Liver (tissue), 9 donors: ENCODE measurements around the gene CCDC33. TPM values are rescaled to one million over a fixed set of nuclear protein-coding genes. Genes with fewer than 3 reads are reported as not detected.

ENCODE experiments used
- DNase-seq: peaks from one replicate; pipeline ENCODE4 v3.0.0-alpha.2; 2017; ENCODE audit warnings: low spot score
- H3K27ac ChIP-seq, 2 donors: one replicate each; pipeline ENCODE4 v1.7.0; 2013; ENCODE audit warnings: inconsistent platforms in 2 of 2, low read length in 2 of 2, control low read depth in 1 of 2, low read depth in 1 of 2, mild to moderate bottlenecking in 1 of 2
- H3K27me3 ChIP-seq, 4 donors: one replicate each; pipeline versions ENCODE4 v1.6.1 to v1.7.0; 2013; ENCODE audit warnings: low read length in 3 of 4, inconsistent platforms in 1 of 4, mild to moderate bottlenecking in 1 of 4, moderate library complexity in 1 of 4; ENCODE audit not compliant: control insufficient read depth in 4 of 4, insufficient read depth in 4 of 4
- H3K36me3 ChIP-seq, 4 donors: one replicate each; pipeline versions ENCODE4 v1.6.1 to v1.7.0; 2013; ENCODE audit warnings: low read length in 3 of 4, mild to moderate bottlenecking in 3 of 4, low read depth in 1 of 4, moderate library complexity in 1 of 4; ENCODE audit not compliant: control insufficient read depth in 4 of 4, insufficient read depth in 3 of 4
- H3K4me1 ChIP-seq, 4 donors: one replicate each; pipeline versions ENCODE4 v1.6.1 to v1.7.0; 2013; ENCODE audit warnings: low read length in 3 of 4, mild to moderate bottlenecking in 3 of 4, moderate library complexity in 1 of 4; ENCODE audit not compliant: control insufficient read depth in 4 of 4, insufficient read depth in 4 of 4
- H3K4me3 ChIP-seq, 3 donors: one replicate each; pipeline versions ENCODE4 v1.6.1 to v1.7.0; 2013; ENCODE audit warnings: low read length in 3 of 3, control low read depth in 1 of 3, low read depth in 1 of 3, mild to moderate bottlenecking in 1 of 3
- H3K9ac ChIP-seq, 2 donors: one replicate each; pipeline ENCODE4 v1.7.0; 2013; ENCODE audit warnings: low read length in 2 of 2, mild to moderate bottlenecking in 2 of 2, moderate library complexity in 2 of 2, control low read depth in 1 of 2, low read depth in 1 of 2
- H3K9me3 ChIP-seq, 4 donors: one replicate each; pipeline versions ENCODE4 v1.6.1 to v1.7.0; 2013; ENCODE audit warnings: low read length in 3 of 4; ENCODE audit not compliant: control insufficient read depth in 4 of 4
- ATF3 ChIP-seq: IDR thresholded peaks from 2 replicates; pipeline ENCODE4 v1.6.1; 2016; ENCODE audit warnings: antibody characterized with exemption
- EGR1 ChIP-seq, 2 donors: IDR thresholded peaks; 2 replicates each; pipeline ENCODE4 v1.6.1; 2016 to 2018; ENCODE audit warnings: antibody characterized with exemption in 2 of 2, low read depth in 2 of 2
- FOXA1 ChIP-seq: IDR thresholded peaks from 2 replicates; pipeline ENCODE4 v1.6.1; 2016; ENCODE audit warnings: antibody characterized with exemption
- FOXA2 ChIP-seq: IDR thresholded peaks from 2 replicates; pipeline ENCODE4 v1.6.1; 2016; ENCODE audit warnings: antibody characterized with exemption
- GABPA ChIP-seq, 2 donors: IDR thresholded peaks in 1 of 2; conservative IDR thresholded peaks in 1 of 2; 2 replicates each; pipeline ENCODE4 v1.6.1; 2016; ENCODE audit warnings: antibody characterized with exemption in 2 of 2, mild to moderate bottlenecking in 1 of 2, moderate library complexity in 1 of 2
- HNF4A ChIP-seq, 2 donors: conservative IDR thresholded peaks; 2 replicates each; pipeline ENCODE4 v1.6.1; 2016; ENCODE audit warnings: antibody characterized with exemption in 2 of 2, mild to moderate bottlenecking in 2 of 2
- HNF4G ChIP-seq: IDR thresholded peaks from 2 replicates; pipeline ENCODE4 v1.6.1; 2016; ENCODE audit warnings: antibody characterized with exemption
- JUND ChIP-seq, 2 donors: IDR thresholded peaks; 2 replicates each; pipeline ENCODE4 v1.6.1; 2016; ENCODE audit warnings: antibody characterized with exemption in 2 of 2
- NR2F2 ChIP-seq: IDR thresholded peaks from 2 replicates; pipeline ENCODE4 v1.6.1; 2016; ENCODE audit warnings: antibody characterized with exemption
- RAD21 ChIP-seq, 2 donors: IDR thresholded peaks; 2 replicates each; pipeline ENCODE4 v1.6.1; 2016; ENCODE audit warnings: antibody characterized with exemption in 2 of 2, mild to moderate bottlenecking in 2 of 2
- REST ChIP-seq: IDR thresholded peaks from 2 replicates; pipeline ENCODE4 v1.6.1; 2016; ENCODE audit warnings: antibody characterized with exemption, mild to moderate bottlenecking
- RXRA ChIP-seq, 2 donors: IDR thresholded peaks; 2 replicates each; pipeline ENCODE4 v1.6.1; 2017 to 2018; ENCODE audit warnings: antibody characterized with exemption in 2 of 2, mild to moderate bottlenecking in 1 of 2
- SP1 ChIP-seq: IDR thresholded peaks from 2 replicates; pipeline ENCODE4 v1.6.1; 2018; ENCODE audit warnings: antibody characterized with exemption, mild to moderate bottlenecking
- TAF1 ChIP-seq: conservative IDR thresholded peaks from 2 replicates; pipeline ENCODE4 v1.6.1; 2016; ENCODE audit warnings: antibody characterized with exemption, mild to moderate bottlenecking
- YY1 ChIP-seq: IDR thresholded peaks from 2 replicates; pipeline ENCODE4 v1.6.1; 2016; ENCODE audit warnings: antibody characterized with exemption, mild to moderate bottlenecking
- ZBTB33 ChIP-seq: IDR thresholded peaks from 2 replicates; pipeline ENCODE4 v1.6.1; 2016; ENCODE audit warnings: antibody characterized with exemption
- WGBS: extraction: QIAGEN DNeasy Blood & Tissue Kit; methylation state at CpG from one replicate; pipeline ENCODE4 v1.1.7; 2013; 5-methylcytosine and 5-hydroxymethylcytosine counted together
- polyA plus RNA-seq, 2 donors: library from polyadenylated mRNA; stranded (reverse) in 1 of 2; unstranded in 1 of 2; fragments of 200-250 nt in 1 of 2; fragments of >200 nt in 1 of 2; fragmentation: Nextera tagmentation in 1 of 2; extraction: Ambion mirVana in 1 of 2; gene quantifications; one replicate each; pipeline versions ENCODE4 v1.2.1 to v1.2.3, GENCODE V29; 2013 to 2015
- total RNA-seq, 2 donors: library from RNA; depleted of rRNA; stranded (reverse); fragments of >200 nt; gene quantifications; one replicate each; pipeline ENCODE4 v1.2.3, GENCODE V29; 2014
- TF ChIP-seq, protein P1 (sequence below): IDR thresholded peaks from 2 replicates; pipeline ENCODE4 v1.6.1; 2016; ENCODE audit warnings: antibody characterized with exemption
- TF ChIP-seq, protein P2 (sequence below): fragments of 150-350 bp; IDR thresholded peaks from 2 replicates; pipeline ENCODE4 v1.5.1; 2017; ENCODE audit warnings: improper control_type of control experiment, low read depth, low read length; ENCODE audit not compliant: missing input control
- donor health status: healthy.
- donor health status: healthy.
- donor health status: healthy.
- donor health status: healthy.
- donor health status: healthy.

The CCDC33 gene
- total and polyA plus RNA-seq, 4 donors: not detected

- H3K4me1 ChIP-seq: no peaks in the 10 kb centered on the region
- TF ChIP-seq NR2F2: no peak
- TF ChIP-seq ATF3: no peak
- no peak for TF ChIP-seq REST
- no peak for TF ChIP-seq GABPA (IDR thresholded peaks at IDR 0.05 in 1 of 2, conservative IDR thresholded peaks at IDR 0.05 in 1 of 2)
- TF ChIP-seq ZBTB33: no peak
- TF ChIP-seq JUND (IDR thresholded peaks at IDR 0.05): no peak
- TF ChIP-seq, protein P1, sequence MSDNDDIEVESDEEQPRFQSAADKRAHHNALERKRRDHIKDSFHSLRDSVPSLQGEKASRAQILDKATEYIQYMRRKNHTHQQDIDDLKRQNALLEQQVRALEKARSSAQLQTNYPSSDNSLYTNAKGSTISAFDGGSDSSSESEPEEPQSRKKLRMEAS: no peak
- TF ChIP-seq EGR1 (IDR thresholded peaks at IDR 0.05; ENCODE audit: low read depth in 2 of 2): no peak
- TF ChIP-seq HNF4G: no peak
- no peak for TF ChIP-seq FOXA2
- no peak for TF ChIP-seq SP1
- TF ChIP-seq, protein P2, sequence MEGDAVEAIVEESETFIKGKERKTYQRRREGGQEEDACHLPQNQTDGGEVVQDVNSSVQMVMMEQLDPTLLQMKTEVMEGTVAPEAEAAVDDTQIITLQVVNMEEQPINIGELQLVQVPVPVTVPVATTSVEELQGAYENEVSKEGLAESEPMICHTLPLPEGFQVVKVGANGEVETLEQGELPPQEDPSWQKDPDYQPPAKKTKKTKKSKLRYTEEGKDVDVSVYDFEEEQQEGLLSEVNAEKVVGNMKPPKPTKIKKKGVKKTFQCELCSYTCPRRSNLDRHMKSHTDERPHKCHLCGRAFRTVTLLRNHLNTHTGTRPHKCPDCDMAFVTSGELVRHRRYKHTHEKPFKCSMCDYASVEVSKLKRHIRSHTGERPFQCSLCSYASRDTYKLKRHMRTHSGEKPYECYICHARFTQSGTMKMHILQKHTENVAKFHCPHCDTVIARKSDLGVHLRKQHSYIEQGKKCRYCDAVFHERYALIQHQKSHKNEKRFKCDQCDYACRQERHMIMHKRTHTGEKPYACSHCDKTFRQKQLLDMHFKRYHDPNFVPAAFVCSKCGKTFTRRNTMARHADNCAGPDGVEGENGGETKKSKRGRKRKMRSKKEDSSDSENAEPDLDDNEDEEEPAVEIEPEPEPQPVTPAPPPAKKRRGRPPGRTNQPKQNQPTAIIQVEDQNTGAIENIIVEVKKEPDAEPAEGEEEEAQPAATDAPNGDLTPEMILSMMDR: no peak
- TF ChIP-seq RXRA (IDR thresholded peaks at IDR 0.05): no peak
- TF ChIP-seq TAF1: no peak
- no peak for TF ChIP-seq FOXA1
- TF ChIP-seq YY1: no peak
- TF ChIP-seq RAD21 (IDR thresholded peaks at IDR 0.05): no peak
- TF ChIP-seq HNF4A (conservative IDR thresholded peaks at IDR 0.05): no peak
- DNase-seq: no peak
- no peak overlapping the region for H3K9ac ChIP-seq
- WGBS: 93% methylated on average over 9 of the region's 9 CpGs
- H3K4me3 ChIP-seq: no peak overlapping the region
- no peaks in the 10 kb centered on the region for H3K27me3 ChIP-seq
- H3K27ac ChIP-seq: no peak overlapping the region
- H3K36me3 ChIP-seq: no peaks in the 10 kb centered on the region
- no peaks in the 10 kb centered on the region for H3K9me3 ChIP-seq
Observed at GRCh38 chr15:74336061-74337005, 100.2 kb downstream of the CCDC33 start.
